ENCODE measurements around the gene DYNC1I1. TPM values are rescaled to one million over a fixed set of nuclear protein-coding genes. Genes with fewer than 3 reads are reported as not detected.

Gene DYNC1I1
- polyA plus RNA-seq, 1 of the 3 experiments (the other 2 are of a cell fraction): 0.05 TPM

GRCh38 chr7:96076350-96076707 is 304.0 kb downstream of the DYNC1I1 start:
- Histone ChIP-seq H3K79me2 (ENCODE audit: insufficient read depth) (no peaks in the 10 kb centered on the region), H4K20me1 (ENCODE audit: insufficient read depth) (no peaks in the 10 kb centered on the region), H3K9ac (no peak overlapping the region), H3K27me3 (ENCODE audit: insufficient read depth) (peaks cover 11% of the 10 kb centered on the region; the same call in 1 of the 2 replicates), H2AFZ (ENCODE audit: low read depth) (peak overlapping the region; percentile 83; the same call in 1 of the 2 replicates), H3K4me1 (ENCODE audit: control insufficient read depth in 1 of 2, insufficient read depth in 2 of 2, low read depth in 1 of 2, low read length in 1 of 2) (peaks cover 3 to 7% of the 10 kb centered on the region in 2 experiments; a peak in 3 of 4 replicates), H3K4me3 (ENCODE audit: low read depth in 2 of 2, low read length in 1 of 2) (peak overlapping the region; percentile 68 to 69), H3F3A (replicated peaks; ENCODE audit: insufficient read depth) (no peaks in the 10 kb centered on the region), H3K4me2 (peak overlapping the region; percentile 90), H3K27ac (ENCODE audit: low read depth in 2 of 2, low read length in 1 of 2) (no peak overlapping the region), H3K9me2 (no peaks in the 10 kb centered on the region), H3K36me3 (replicated peaks in 1 of 2; ENCODE audit: control insufficient read depth in 1 of 2, insufficient read depth in 2 of 2, low read length in 1 of 2) (no peaks in the 10 kb centered on the region), H3K9me3 (no peaks in the 10 kb centered on the region)
- CTCF ChIA-PET: interaction anchor here (0.6 to 4.3 kb wide), 34 partner anchors 10 to 1860 kb away, joined by 3 to 99 read pairs (median 4); partner anchors contain the start of genes DLX5 and SDHAF3
- WGBS (ENCODE audit: low lambda C conversion rate): 26% methylated on average over 10 of the region's 10 CpGs
- TF ChIP-seq PBX3 (IDR thresholded peaks at IDR 0.05) (no peak), RCOR1 (IDR thresholded peaks at IDR 0.05; ENCODE audit: low read length) (no peak), NFIC (IDR thresholded peaks at IDR 0.05; ENCODE audit: borderline replicate concordance) (no peak), SIN3A (IDR thresholded peaks at IDR 0.05; ENCODE audit: borderline replicate concordance, low read depth, low read length) (no peak), GATA2 (CRISPR knock-in tag; IDR thresholded peaks at IDR 0.05) (no peak), TCF12 (IDR thresholded peaks at IDR 0.05) (no peak), USF2 (IDR thresholded peaks at IDR 0.05; ENCODE audit: borderline replicate concordance, low read depth, low read length) (no peak), TAF1 (IDR thresholded peaks at IDR 0.05; ENCODE audit: borderline replicate concordance, low read depth, low read length) (no peak), NRF1 (IDR thresholded peaks at IDR 0.05; ENCODE audit: low read depth, low read length) (no peak), YY1 (IDR thresholded peaks at IDR 0.05; ENCODE audit: low read depth) (no peak), USF1 (IDR thresholded peaks at IDR 0.05; ENCODE audit: borderline replicate concordance, low read depth) (no peak), FOXJ3 (CRISPR knock-in tag; IDR thresholded peaks at IDR 0.05) (no peak), RAD21 (IDR thresholded peaks at IDR 0.05; ENCODE audit: low read length) (no peak), TEAD4 (IDR thresholded peaks at IDR 0.05; ENCODE audit: borderline replicate concordance, insufficient read depth) (no peak), FOSL2 (IDR thresholded peaks at IDR 0.05; ENCODE audit: borderline replicate concordance, low read depth) (no peak), JUND (IDR thresholded peaks at IDR 0.05) (no peak), RXRA (IDR thresholded peaks at IDR 0.05; ENCODE audit: borderline replicate concordance, low read depth) (no peak), MXI1 (IDR thresholded peaks at IDR 0.05; ENCODE audit: low read depth, low read length) (no peak)
- DNase-seq: no peak
- POLR2A ChIA-PET: interaction anchor here (0.6 kb wide), 1 partner anchor 940 kb away, joined by 3 read pairs; no protein-coding TSS in a partner anchor
